B cell (primary cell): ENCODE results near the gene SLC7A10.
"Not testable (repeated sequence)": the region's sequence is repeated elsewhere in the genome, so short reads cannot be mapped to it uniquely, and the experiment has no call there.

ENCODE experiments used
- CTCF ChIP-seq: fragments of 200-600 bp; IDR thresholded peaks from one replicate; pipeline ENCODE4 v1.8.0; 2022; ENCODE audit warnings: antibody characterized with exemption, mild to moderate bottlenecking
- EZH2 ChIP-seq: IDR thresholded peaks from 2 replicates; pipeline ENCODE4 v1.6.1; 2012; ENCODE audit warnings: borderline replicate concordance, low read depth, mild to moderate bottlenecking, moderate library complexity, low read length; ENCODE audit not compliant: insufficient read depth, poor library complexity, severe bottlenecking

- not testable (repeated sequence) for TF ChIP-seq CTCF, EZH2
Measured at GRCh38 chr19:33191092-33191491, 34.6 kb downstream of the SLC7A10 start.
